DMS153 (cell line): ENCODE results near the gene SLC6A9.

ENCODE experiments used
- DNase-seq: peaks from one replicate; lab custom pipeline; 2025; lab: John Stamatoyannopoulos, UW

Gene SLC6A9

DNA sequence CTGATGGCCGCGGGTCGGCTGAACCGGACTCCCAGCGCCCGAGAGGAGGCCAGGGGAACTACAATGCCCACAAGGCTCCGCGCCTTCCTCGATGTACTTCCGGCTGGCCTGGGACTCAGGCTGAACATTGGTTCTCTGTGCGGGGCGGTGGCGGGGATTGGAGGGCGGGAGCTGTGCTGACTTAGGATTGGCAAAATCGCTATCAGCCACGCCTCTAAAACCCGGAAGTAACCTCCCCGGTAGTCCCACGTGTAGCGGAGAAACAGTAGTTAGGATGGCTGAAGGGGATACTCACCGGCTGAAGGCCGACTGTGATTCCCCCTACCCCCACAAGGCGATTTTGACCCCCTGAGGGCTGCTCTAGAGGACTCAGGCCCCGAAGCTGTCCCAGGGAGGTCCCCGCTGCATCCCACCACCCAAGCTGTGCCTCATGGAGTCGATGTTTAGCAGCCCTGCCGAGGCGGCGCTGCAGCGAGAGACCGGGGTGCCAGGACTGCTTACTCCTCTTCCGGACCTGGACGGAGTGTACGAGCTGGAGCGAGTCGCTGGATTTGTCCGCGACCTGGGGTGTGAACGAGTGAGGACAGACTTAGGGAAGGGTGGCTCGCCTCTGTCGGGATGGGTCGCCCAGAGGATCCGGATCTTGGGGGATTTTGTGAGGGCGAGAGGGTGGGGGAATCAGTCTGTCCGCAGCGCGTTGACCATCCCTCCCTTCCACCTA lies 61.4 kb downstream of the SLC6A9 start, which contains the start of gene DPH2:
TSS of gene DPH2 (plus strand) at position 265 of the 721 bp plus-strand sequence. CDS start at position 431, 166 bp downstream.
- peak; percentile 99 for DNase-seq

DNA sequence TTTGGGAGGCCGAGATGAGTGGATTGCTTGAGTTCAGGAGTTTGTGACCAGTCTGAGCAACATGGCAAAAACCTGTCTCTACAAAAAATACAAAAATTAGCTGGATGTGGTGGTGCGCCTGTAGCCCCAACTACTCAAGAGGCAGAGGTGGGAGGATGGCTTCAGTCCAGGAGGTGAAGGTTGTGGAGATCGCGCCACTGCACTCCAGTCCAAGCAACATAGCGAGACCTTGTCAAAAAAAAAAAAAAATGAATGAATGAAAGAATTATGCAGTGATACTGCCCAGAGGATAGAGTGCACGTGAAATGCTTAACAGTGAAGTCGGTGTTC lies 61.9 kb downstream of the SLC6A9 start:
- no peak for DNase-seq

DNA sequence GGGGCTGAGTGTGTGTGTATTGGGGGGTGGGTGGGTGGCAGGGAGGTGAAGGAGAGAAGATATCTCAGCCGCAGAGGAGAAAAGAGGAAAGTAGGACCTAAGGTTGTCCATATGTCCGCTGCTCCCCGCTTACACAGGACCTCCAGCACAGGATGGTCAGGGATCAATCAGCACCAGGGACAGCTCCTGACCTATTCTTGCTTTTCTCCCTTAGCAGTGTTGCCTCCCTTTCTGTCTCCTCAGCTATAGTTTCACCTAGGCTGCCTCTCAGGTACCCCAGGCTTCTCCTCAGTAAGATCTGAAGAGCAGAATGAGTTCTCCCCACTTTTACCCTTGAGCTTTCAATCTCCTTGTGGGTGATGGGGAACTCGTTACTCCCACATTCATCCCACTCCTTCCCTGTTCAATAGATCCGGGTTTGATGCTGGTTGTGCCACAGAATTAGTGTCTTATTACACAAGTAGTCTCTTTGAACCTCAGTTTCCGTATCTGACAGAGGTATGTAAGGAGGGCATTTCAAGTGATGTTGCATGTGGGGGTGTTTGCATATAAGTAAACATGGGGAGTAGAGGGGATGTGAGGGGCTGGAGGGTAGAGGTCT lies 62.8 kb downstream of the SLC6A9 start:
- no peak for DNase-seq

DNA sequence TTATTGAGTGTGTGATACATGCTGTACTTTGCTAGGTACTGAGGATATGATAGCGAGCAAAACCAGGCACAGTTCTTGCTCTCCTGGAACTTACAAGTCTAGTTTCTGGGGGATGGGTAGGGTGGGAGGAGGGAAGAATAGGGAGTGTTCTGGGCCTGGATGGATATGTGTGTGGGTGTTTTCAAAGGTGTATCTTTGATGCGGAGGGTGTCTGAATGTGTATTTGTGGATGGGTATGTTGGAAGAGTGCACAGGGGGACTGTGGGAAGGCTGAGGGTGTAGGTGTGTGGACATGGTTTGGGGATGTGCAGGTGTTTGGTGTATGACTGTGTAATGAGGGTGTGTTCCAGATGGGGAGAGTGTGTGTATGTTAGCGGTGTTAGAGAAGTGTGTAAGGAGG lies 65.9 kb downstream of the SLC6A9 start:
- no peak for DNase-seq

DNA sequence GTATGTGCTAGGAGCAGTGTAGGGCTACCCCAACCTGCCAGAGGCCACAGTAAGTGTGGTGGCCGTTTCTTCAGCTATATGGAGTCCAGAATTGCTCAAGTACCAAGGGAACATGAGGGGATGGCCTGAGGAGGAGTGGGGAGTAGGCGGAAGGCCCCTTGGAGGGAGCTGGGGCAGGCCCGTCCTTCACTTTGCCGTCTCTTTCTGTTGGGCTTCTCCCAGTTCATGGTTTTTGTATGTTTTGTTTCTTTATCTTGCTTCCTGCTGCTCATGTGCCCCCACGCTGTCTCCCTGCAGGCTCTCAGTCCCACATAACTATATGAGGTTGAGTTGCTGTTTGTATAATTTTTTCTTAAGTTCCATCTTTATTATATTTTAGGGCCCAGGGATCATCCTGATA lies 67.4 kb downstream of the SLC6A9 start:
- DNase-seq, result no peak

DNA sequence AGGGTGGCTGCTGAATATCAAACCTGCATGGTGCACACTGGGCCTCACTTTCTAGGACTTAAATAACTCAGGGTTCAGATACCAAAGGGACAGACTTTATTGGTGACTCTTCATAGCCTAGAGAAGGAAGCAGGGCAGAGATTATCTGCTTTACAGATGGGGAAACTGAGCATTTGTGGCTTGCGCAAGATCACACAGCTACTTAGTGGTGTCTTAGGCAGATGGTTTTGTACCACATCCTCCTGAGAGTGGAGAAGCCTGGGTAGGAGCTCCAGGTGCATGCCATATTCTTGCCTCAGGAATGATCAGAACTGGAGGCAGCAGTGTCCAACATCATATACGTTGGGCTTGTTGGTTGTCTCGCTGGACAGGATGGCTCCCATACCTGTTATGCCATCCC lies 68.3 kb downstream of the SLC6A9 start:
- no peak for DNase-seq

DNA sequence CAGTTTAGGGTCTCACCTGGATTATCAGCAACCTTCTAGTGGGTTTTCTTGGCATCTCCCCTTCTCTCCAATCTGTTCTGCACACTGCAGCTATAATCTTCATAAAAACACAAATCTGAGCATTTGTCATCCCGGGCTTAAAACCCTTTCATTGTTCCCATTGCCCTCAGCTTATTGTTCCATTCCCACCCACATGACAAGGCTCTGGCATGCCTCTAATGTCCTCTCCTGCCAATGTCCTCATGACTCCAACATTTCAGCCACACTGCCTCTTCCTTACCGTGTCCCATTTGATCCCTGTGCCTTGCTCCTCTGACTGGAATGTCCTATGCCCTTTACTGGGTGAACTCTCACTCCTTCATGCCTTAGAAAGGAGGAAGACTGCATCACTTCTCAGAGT lies 68.9 kb downstream of the SLC6A9 start:
- DNase-seq, result no peak

DNA sequence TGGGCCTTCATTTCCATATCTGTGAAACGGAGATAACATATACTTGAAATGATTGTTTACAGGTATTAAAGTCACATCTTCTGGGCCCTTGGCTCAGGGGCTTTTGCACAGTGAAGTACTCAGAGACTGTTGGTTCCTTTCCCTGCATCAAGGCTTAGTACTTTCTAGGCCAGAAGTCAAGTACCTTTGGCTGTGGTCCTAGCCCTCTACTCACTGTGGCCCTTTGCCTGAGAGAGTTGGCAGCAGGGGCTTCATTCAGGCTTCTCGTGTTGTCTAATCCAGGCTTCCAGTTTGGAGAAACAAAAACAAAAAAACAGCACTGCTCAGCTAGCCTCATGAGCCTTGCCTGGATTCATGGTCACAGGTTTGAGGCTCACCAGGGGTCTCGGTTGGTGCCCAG lies 69.6 kb downstream of the SLC6A9 start:
- no peak for DNase-seq

DNA sequence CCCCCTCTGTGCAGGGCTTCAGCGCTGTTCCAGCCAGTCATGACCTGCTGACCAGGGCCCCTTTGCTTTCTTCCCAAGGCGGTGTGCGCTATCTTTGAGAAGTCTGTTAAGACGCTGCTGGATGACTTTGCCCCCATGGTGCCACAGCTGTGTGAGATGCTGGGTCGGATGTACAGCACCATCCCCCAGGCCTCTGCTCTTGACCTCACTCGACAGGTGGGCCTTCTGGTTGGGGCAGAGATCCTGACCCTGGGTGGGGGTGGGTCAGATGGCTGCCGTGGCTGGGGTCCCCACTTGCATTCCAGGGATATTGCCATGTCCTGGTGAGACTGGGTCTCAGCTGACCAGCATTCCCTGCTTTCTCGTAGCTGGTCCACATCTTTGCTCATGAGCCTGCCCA lies 70.5 kb downstream of the SLC6A9 start:
- no peak for DNase-seq

DNA sequence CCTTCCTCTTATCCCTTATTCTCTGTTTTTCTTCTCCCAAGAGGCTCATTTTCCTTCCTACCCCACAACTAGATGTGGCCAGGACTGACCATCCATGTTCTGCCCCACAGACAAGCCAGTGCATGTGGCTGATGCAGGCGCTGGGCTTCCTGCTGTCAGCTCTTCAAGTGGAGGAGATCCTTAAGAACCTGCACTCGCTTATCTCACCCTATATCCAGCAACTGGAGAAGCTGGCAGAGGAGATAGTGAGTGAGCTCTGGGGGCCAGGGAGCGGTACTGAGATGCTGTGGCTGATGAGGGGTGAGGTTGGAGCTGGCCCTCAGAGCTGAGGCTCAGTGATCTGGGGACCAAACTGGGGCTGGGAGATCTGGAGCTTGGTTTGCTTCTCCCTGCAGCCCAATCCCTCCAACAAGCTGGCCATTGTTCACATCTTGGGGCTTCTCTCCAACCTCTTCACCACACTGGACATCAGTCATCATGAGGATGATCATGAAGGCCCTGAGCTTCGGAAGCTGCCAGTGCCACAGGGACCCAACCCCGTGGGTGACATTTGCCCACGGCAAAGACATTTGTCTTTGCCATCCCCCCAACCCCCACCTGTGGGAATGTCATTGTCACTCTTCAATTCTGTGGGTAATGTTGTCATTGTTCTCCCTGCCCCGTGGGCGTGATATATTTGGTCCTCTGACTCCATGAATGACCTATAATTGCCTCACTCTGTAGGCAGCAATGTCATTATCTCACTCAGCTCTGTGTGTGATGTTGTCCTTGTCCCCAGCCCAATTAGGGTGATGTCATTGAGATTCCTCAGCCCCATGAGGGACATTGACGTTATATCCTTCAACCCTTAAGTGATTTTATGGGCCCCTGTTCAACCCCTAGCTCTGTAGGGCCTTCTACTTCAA lies 72.7 kb downstream of the SLC6A9 start:
- no peak for DNase-seq

DNA sequence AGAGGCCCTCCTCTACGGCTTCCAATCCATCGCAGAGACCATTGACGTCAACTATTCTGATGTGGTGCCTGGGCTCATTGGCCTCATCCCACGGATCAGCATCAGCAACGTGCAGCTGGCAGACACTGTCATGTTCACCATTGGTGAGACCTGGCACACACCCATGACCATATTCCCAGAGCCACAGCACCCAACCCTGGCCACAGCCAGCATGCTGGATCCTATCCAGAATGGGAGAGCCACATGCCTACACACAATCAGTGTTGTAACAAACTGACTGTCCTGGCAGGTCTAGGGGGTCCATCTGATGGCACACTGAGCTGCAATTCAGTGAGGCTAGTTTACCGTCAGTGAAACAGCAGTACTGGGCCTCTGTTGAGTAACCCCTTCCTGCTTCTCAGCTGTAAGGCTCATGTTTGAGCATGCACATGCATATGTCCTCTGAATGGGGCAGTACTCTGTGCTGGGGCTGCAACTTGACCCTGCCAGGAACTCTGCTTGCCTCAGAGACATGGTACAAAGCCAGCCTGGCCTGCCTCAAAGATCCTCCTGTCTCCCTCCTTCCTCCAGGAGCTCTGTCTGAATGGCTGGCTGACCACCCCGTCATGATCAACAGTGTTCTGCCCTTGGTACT lies 73.7 kb downstream of the SLC6A9 start:
- DNase-seq, result no peak

DNA sequence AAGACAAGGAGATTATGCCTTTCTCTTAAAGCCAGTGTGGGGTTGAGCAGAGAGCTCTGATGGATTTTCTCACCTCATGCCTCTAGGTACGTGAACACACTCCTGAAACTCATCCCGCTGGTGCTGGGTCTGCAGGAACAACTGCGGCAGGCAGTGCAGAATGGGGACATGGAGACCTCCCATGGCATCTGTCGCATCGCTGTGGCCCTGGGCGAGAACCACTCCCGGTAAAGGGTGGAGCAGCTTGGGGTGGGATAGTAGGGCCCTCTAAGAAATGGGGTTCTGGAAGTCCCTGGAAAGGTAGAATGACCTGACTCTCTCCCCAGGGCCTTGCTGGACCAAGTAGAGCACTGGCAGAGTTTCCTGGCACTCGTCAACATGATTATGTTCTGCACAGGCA lies 75.0 kb downstream of the SLC6A9 start:
- DNase-seq, result no peak

DNA sequence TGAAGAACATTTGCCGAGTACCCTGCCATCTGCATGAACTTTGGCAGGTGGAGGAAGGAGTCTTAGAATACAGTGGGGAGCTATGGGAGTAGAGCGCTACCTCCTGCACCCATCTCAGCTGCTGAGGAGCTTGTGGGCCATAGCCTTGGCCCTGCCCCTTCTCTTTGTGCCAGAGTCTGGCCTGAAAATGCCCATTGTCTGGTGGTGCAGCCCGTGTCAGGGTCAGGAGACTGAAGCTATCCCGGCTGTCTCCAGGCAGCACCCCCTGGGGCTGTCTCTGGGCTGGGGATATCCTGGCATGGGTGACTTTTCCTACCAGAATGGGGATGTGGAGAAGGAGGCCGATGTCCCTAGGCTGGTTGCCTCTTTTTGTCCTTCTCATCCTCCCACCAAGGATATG lies 77.2 kb downstream of the SLC6A9 start:
- no peak for DNase-seq

DNA sequence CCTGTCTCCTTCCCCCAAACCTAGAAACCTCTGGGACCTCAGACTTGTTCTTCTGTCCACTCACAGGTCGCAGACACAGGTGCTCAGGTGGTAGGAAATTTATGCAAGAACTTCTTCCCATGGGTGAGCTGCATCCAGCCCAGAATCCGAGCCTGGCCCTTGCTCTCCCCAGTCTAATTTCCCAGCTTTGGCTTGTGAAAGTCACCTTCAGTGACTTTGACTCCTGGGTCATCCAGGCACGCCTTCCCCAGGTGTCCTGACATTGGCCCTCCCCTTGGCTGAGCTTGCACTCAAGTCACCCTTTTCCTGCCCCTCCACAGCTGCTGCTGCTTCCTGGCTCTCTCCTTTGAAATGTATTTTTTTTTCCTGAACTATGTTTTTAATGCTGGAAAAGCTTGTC lies 77.9 kb downstream of the SLC6A9 start:
- no peak for DNase-seq

DNA sequence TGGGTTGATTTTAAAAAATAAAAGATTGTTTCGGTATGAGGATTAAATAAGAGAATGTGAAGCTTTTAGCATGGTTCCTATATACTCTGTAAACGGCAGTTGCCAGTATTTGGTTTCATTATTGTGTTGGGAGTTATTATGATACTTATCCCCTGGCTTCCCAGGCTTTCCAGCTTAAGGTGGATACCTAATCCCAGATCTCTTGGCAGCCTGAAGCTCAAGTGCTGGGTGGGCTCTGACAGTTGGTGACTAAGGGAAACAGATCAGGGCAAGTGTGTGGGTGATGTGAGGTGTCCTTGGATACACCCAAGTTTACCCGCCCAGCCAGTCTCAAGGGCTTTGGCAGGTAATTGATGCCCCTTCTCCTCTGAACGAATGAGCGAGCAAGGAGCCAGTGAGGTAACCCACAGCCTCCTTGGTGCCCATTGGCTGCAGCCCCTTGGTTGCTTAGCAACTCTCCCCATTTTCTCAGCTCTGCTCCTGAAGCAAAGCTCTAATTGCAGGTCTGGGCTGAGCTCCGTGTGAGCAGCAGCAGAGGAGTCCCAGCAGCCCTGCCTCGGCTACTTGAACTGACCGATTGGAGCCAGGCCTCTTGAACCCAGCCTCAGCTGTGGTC lies 78.4 kb downstream of the SLC6A9 start:
- DNase-seq, result no peak

DNA sequence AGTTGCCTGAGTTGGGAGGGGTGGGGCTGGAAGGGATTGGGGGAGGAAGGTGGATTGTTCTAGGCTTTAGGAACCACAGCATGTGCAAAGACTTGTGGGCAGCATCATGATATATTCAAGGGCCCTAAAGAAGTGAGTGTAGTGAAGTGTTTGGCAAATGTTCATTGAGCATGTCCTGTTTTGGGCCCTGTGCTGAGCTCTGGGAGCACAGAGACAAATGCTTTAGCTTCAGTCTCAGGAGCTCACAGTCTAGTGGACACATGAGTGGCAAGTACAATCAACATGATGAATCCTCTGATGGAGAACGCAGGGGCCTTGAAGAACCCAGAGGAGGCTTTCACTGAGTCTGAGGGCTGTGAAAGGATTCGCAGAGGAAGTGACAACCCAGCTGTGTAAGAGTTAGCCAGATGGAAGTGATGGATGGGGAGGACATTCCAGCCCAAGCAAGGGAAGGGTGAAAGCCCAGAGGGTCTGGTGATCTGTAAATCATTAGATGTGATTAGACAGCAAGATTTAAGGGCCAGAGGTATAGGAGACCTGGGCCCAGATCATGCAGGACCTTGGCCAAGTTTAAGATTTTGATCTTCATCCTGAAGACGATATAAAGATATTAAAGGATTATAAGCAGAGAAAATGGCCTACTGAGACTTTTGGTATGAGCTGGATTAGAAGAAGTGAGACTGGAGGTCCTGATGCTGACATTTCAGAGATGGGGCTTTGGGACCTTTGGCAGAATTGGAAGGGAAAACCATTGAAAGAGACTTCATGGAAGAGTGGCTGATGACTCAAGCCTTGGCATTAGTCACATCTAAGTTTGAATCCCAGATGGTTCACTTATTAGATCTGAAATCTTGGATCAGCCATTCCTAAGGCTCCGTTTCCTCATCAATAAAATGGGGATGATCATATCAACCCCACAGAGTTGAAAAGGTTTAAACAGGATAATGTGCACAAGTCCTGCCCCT lies 80.0 kb downstream of the SLC6A9 start:
- no peak for DNase-seq

DNA sequence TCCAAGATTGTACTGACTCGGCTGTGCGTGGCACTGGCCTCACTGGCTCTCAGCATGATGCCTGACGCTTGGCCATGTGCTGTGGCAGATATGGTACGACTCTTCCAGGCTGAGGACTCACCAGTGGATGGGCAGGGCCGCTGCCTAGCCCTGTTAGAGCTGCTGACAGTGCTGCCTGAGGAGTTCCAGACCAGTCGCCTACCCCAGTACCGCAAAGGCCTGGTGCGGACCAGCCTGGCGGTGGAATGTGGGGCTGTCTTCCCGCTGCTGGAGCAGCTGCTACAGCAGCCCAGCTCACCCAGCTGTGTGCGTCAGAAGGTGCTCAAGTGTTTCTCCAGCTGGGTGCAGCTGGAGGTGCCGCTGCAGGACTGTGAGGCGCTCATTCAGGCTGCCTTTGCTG lies 81.6 kb downstream of the SLC6A9 start:
- no peak for DNase-seq

DNA sequence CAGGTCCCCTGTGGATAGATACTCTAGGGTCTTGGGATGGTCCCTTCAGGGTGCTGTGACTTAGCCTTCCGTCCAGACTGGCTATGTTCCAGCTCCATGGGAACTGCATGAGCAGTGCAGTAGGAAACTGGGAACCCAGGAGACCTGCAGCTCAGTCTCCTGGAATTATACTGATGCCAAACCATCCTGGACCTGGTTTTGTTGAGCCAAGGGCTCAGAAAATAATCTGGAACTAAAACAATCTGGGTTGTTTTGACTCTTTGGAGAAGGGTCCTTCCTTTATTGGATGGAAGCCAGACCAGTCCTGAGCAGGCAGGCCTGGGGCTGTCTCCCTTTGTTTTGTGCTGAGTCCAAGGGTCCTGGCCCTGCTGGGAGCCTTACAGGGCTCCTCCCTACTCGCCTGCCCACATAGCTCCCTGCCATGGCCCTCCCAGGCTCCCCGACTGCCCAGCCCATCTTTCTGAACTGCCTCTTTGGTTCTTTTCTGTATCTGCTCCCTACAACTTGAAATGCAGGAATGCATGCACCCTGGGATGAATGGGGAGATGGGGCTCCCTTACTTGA lies 83.3 kb downstream of the SLC6A9 start:
- no peak for DNase-seq

DNA sequence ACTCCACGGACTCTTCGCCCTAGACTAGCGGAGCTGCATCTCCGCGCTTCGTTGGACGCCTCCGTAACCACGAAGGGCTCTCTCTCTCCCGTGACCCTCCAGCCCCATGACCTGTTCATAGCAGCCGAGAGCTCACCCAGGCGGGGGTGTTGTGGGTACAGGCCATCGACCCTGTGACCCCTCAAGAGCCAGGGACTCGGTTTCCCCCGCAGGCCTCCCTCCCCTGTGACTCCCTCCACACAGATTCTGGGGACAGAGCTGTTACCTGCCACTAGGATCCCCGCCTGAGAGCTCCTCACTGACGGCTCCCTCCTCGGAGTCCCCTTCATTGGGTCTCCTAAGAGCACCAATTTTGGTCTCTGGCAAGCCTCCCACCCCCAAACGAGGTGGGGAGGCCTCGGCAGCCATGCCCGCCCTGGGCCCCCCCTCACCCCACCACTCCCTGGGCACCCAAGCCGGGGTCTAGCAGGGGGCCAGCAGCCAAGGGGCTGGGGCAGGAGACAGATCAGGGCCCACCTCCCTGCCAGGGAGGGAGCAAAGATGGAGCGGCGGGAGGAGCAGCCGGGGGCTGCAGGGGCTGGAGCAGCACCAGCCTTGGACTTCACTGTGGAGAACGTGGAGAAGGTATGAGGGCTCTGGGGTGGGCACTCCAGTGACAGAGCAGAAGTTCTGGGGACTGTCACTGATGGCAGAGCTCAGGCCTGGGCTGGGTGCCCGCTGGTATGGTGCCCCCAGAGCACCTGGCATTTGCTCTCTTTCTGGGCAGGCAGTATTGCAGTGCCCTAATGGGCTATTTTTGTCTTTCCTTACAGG lies 84.0 kb downstream of the SLC6A9 start:
- DNase-seq, result no peak
